SK-N-SH (cell line): ENCODE measurements around the gene ALDOA.

Source experiments
- CHD2 ChIP-seq: fragments of 150-350 bp; IDR thresholded peaks from 2 replicates; pipeline ENCODE4 v1.6.1; 2018; ENCODE audit warnings: low read length; ENCODE audit not compliant: partially characterized antibody
- CTCF ChIP-seq: fragments of 200-600 bp; sonication (generic); IDR thresholded peaks from 2 replicates; pipeline ENCODE4 v1.6.1; 2017; ENCODE audit warnings: antibody characterized with exemption, mild to moderate bottlenecking, moderate library complexity
- EZH2phosphoT487 ChIP-seq: fragments of 200-600 bp; sonication (generic); IDR thresholded peaks from 2 replicates; pipeline ENCODE4 v1.6.1; 2017; ENCODE audit warnings: low read depth, mixed run types, mild to moderate bottlenecking, antibody characterized with exemption, moderate library complexity, borderline replicate concordance
- GABPA ChIP-seq: IDR thresholded peaks from 2 replicates; pipeline ENCODE4 v1.4.0; 2012; ENCODE audit warnings: low read depth, mild to moderate bottlenecking
- NRF1 ChIP-seq: IDR thresholded peaks from 2 replicates; pipeline ENCODE4 v1.6.1; 2012; ENCODE audit warnings: low read depth, mild to moderate bottlenecking, low read length
- RAD21 ChIP-seq: IDR thresholded peaks from 2 replicates; pipeline ENCODE4 v1.6.1; 2012; ENCODE audit warnings: mild to moderate bottlenecking, low read length
- RXRA ChIP-seq: IDR thresholded peaks from 2 replicates; pipeline ENCODE4 v1.4.0; 2012; ENCODE audit warnings: low read depth, mild to moderate bottlenecking, borderline replicate concordance
- YY1 ChIP-seq: IDR thresholded peaks from 2 replicates; pipeline ENCODE4 v1.4.0; 2012; ENCODE audit warnings: low read depth, mild to moderate bottlenecking
- TF ChIP-seq, protein P1 (sequence below): IDR thresholded peaks from 2 replicates; pipeline ENCODE4 v1.4.0; 2012; ENCODE audit warnings: low read depth
- TF ChIP-seq, protein P2 (sequence below): IDR thresholded peaks from 2 replicates; pipeline ENCODE4 v1.4.0; 2012; ENCODE audit warnings: low read depth, borderline replicate concordance

DNA sequence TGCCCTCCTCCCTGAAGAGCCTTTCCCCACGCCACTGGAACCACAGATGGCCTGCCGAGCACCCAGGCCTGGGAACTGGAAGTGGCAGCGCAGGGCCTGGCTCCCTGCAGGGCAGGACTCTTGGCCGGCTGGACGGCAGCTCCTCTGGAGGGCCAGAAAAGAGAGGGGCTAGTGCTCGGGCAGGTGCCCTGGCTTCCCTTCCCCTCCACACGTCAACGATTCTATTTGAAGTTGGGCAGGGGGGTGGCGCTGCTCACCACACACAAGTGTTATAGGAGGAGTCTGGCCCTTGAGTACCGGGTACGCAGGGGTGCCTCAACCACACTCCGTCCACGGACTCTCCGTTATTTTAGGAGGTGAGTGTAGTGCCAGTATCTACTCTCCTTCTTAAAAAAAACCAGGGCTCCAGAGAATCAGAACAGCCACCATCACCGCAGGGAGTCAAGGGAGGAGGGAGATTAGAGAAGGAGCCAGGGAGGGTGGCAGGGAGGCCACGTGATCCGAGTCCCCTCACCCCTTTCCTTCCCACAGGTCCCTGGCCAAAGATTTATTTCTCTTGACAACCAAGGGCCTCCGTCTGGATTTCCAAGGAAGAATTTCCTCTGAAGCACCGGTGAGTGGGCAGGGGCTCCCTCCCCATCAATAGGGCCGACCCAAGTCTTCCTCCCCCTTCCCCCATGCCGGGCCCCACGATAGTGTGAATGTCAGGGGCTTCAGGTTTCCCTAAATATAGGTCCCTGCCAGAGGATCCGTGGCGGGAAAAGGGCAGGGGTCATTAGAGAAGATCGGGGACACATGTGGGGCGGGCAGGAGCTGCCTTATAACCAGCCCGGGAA is 1.4 kb upstream of the ALDOA start:
- TF ChIP-seq CTCF (no peak), RAD21 (peak; percentile 21; the same call in 1 of the 2 replicates), EZH2phosphoT487 (no peak), RXRA (no peak), CHD2 (no peak), NRF1 (no peak), YY1 (no peak), GABPA (no peak)
- TF ChIP-seq, protein P1, sequence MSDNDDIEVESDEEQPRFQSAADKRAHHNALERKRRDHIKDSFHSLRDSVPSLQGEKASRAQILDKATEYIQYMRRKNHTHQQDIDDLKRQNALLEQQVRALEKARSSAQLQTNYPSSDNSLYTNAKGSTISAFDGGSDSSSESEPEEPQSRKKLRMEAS, result no peak
- TF ChIP-seq, protein P2, sequence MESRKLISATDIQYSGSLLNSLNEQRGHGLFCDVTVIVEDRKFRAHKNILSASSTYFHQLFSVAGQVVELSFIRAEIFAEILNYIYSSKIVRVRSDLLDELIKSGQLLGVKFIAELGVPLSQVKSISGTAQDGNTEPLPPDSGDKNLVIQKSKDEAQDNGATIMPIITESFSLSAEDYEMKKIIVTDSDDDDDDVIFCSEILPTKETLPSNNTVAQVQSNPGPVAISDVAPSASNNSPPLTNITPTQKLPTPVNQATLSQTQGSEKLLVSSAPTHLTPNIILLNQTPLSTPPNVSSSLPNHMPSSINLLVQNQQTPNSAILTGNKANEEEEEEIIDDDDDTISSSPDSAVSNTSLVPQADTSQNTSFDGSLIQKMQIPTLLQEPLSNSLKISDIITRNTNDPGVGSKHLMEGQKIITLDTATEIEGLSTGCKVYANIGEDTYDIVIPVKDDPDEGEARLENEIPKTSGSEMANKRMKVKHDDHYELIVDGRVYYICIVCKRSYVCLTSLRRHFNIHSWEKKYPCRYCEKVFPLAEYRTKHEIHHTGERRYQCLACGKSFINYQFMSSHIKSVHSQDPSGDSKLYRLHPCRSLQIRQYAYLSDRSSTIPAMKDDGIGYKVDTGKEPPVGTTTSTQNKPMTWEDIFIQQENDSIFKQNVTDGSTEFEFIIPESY, result no peak
